Prostate gland (tissue), 2 donors: ENCODE measurements around the gene CTNND2. TPM values are rescaled to one million over a fixed set of nuclear protein-coding genes. Genes with fewer than 3 reads are reported as not detected.

Source experiments
- DNase-seq: peaks from one replicate; pipeline ENCODE4 v3.0.0-alpha.2; 2019; ENCODE audit warnings: low spot score
- H3K27ac ChIP-seq, 2 donors: fragments of 200-600 bp; sonication (generic); 2 replicates each; pipeline ENCODE4 v1.5.1; 2017 to 2019
- H3K27me3 ChIP-seq: fragments of 200-600 bp; sonication (generic); replicated peaks from 2 replicates; pipeline ENCODE4 v1.5.1; 2019; ENCODE audit not compliant: insufficient read depth
- H3K36me3 ChIP-seq, 2 donors: fragments of 200-600 bp; sonication (generic); 1 replicate in 1 of 2; 2 replicates in 1 of 2; pipeline versions ENCODE4 v1.5.1 to v1.8.1; 2017 to 2019
- H3K4me1 ChIP-seq: fragments of 200-600 bp; sonication (generic); replicated peaks from 2 replicates; pipeline ENCODE4 v1.5.1; 2019
- H3K4me3 ChIP-seq, 2 donors: fragments of 200-600 bp; sonication (generic); 2 replicates each; pipeline ENCODE4 v1.5.1; 2017 to 2019
- H3K9me3 ChIP-seq: fragments of 200-600 bp; sonication (generic); 2 replicates; pipeline ENCODE4 v1.5.1; 2017
- CTCF ChIP-seq, 4 experiments: fragments of 200-600 bp in 2 of 4; fragments of 450-650 bp in 2 of 4; sonication (generic) in 2 of 4; IDR thresholded peaks; 1 replicate in 3 of 4; 2 replicates in 1 of 4; pipeline ENCODE4 v1.5.1; 2016 to 2019; ENCODE audit warnings: antibody characterized with exemption in 4 of 4, mild to moderate bottlenecking in 2 of 4, moderate library complexity in 2 of 4
- POLR2A ChIP-seq: fragments of 450-650 bp; IDR thresholded peaks from one replicate; pipeline ENCODE4 v1.6.1; 2016; ENCODE audit warnings: antibody characterized with exemption, mild to moderate bottlenecking
- POLR2AphosphoS5 ChIP-seq: sonication (generic); formaldehyde crosslinking; IDR thresholded peaks from one replicate; pipeline ENCODE4 v1.6.1; 2017; ENCODE audit warnings: antibody characterized with exemption
- WGBS: methylation state at CpG from one replicate; pipeline ENCODE4 v1.1.5; 2018; 5-methylcytosine and 5-hydroxymethylcytosine counted together
- intact Hi-C: fragments of 100-400 bp; cut with DNase I; formaldehyde crosslinking; loops from one replicate; pipeline ENCODE4 v1.14.2; 2022
- total RNA-seq, 2 donors: library from RNA; depleted of rRNA; stranded (reverse); fragments of >200 nt; gene quantifications; one replicate each; pipeline ENCODE4 v1.1.0, GENCODE V29; 2016

Gene CTNND2
- total RNA-seq, 2 donors from 2014 or later: 5.5 to 11.2 TPM

DNA sequence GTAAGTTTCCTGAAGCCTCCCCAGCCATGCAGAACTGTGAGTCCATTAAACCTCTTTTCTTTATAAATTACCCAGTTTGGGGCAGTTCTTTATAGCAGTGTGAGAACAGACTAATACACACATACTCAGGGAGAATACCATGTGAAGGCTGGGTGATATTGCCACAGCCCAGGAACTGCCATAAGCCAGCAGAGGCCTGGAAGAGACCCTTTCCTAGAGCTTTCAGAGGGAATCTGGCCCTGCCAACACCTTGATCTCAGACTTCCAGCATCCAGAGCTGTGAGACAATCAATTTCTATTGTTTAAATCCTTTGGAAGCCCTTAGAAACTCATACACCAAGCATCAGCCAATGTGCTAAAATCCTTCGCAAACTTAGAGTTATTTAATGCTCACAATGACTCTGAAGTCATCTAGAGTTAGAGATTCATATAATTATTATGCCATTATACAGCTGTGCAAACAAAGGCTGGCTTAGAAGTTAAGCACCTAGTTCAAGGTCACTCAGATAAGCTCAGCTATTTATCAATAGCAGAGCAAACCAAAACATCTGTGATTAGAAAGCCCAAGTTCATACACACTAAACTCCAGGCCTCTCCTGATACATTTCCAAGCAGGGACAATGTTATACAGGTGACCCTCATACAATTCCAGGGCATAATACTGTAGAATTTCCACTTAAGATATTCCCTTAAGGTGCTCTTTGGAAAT lies 611.4 kb downstream of the CTNND2 start:
- H3K27ac ChIP-seq: no peak overlapping the region
- no peak overlapping the region for H3K4me3 ChIP-seq
- H3K4me1 ChIP-seq: no peaks in the 10 kb centered on the region
- intact Hi-C loops: no loop called here
- 88% methylated on average over 1 of the region's 1 CpG for WGBS
- no peaks in the 10 kb centered on the region for H3K9me3 ChIP-seq
- H3K36me3 ChIP-seq: no peaks in the 10 kb centered on the region
- TF ChIP-seq CTCF (IDR thresholded peaks at IDR 0.05) (no peak), POLR2AphosphoS5 (no peak), POLR2A (no peak)
- no peaks in the 10 kb centered on the region for H3K27me3 ChIP-seq
- DNase-seq: no peak

GRCh38 chr5:11289733-11290132 lies 614.5 kb downstream of the CTNND2 start:
- no peaks in the 10 kb centered on the region for H3K36me3 ChIP-seq
- H3K4me3 ChIP-seq: no peak overlapping the region
- no peak overlapping the region for H3K27ac ChIP-seq
- H3K4me1 ChIP-seq: no peaks in the 10 kb centered on the region
- no peaks in the 10 kb centered on the region for H3K27me3 ChIP-seq
- intact Hi-C loops: no loop called here
- WGBS: 91% methylated on average over 5 of the region's 5 CpGs
- no peak for DNase-seq
- no peaks in the 10 kb centered on the region for H3K9me3 ChIP-seq
- TF ChIP-seq CTCF (IDR thresholded peaks at IDR 0.05) (no peak), POLR2AphosphoS5 (no peak), POLR2A (no peak)

- no peak for DNase-seq
- no peak overlapping the region for H3K27ac ChIP-seq
- H3K9me3 ChIP-seq: no peaks in the 10 kb centered on the region
- WGBS: 72% methylated on average over 4 of the region's 4 CpGs
- no peaks in the 10 kb centered on the region for H3K4me1 ChIP-seq
- no peaks in the 10 kb centered on the region for H3K27me3 ChIP-seq
- no peak for TF ChIP-seq POLR2A
- TF ChIP-seq POLR2AphosphoS5: no peak
- no peak for TF ChIP-seq CTCF (IDR thresholded peaks at IDR 0.05)
- intact Hi-C loops: no loop called here
- no peaks in the 10 kb centered on the region for H3K36me3 ChIP-seq
- no peak overlapping the region for H3K4me3 ChIP-seq
Observed at GRCh38 chr5:11289208-11289607, 615.0 kb downstream of the CTNND2 start.

GRCh38 chr5:11281842-11282241 lies 622.4 kb downstream of the CTNND2 start:
- no peak for TF ChIP-seq POLR2AphosphoS5
- WGBS: 97% methylated on average over 5 of the region's 5 CpGs
- intact Hi-C loops: no loop called here
- H3K27me3 ChIP-seq: no peaks in the 10 kb centered on the region
- DNase-seq: no peak
- no peaks in the 10 kb centered on the region for H3K9me3 ChIP-seq
- no peaks in the 10 kb centered on the region for H3K4me1 ChIP-seq
- no peak overlapping the region for H3K27ac ChIP-seq
- H3K4me3 ChIP-seq: no peak overlapping the region
- H3K36me3 ChIP-seq: no peaks in the 10 kb centered on the region

- no peak for TF ChIP-seq POLR2A
- no peak for TF ChIP-seq CTCF (IDR thresholded peaks at IDR 0.05)
- H3K27ac ChIP-seq: no peak overlapping the region
- no peaks in the 10 kb centered on the region for H3K4me1 ChIP-seq
- no peaks in the 10 kb centered on the region for H3K36me3 ChIP-seq
- no peak overlapping the region for H3K4me3 ChIP-seq
- WGBS: 94% methylated on average over 4 of the region's 4 CpGs
- DNase-seq: no peak
- H3K27me3 ChIP-seq: no peaks in the 10 kb centered on the region
- H3K9me3 ChIP-seq: no peaks in the 10 kb centered on the region
- intact Hi-C loops: no loop called here
Observed at GRCh38 chr5:11277323-11277722, 626.9 kb downstream of the CTNND2 start.
